Stimulated activated CD8-positive, alpha-beta memory T cell treated with anti-CD3 and anti-CD28 coated beads, Interleukin-15, amount 100 ng/mL, for 4 hours (primary cell): Measurements from ENCODE around the gene SLC22A3.
"Not testable (repeated sequence)": the region's sequence is repeated elsewhere in the genome, so short reads cannot be mapped to it uniquely, and the experiment has no call there.

Experiments used
- DNase-seq, 2 donors: peaks; one replicate each; pipeline ENCODE4 v3.0.0-alpha.2; 2020; ENCODE audit warnings: low read depth in 2 of 2

The SLC22A3 gene

GRCh38 chr6:160368670-160369069 is 20.5 kb downstream of the SLC22A3 start:
- no peak for DNase-seq

DNA sequence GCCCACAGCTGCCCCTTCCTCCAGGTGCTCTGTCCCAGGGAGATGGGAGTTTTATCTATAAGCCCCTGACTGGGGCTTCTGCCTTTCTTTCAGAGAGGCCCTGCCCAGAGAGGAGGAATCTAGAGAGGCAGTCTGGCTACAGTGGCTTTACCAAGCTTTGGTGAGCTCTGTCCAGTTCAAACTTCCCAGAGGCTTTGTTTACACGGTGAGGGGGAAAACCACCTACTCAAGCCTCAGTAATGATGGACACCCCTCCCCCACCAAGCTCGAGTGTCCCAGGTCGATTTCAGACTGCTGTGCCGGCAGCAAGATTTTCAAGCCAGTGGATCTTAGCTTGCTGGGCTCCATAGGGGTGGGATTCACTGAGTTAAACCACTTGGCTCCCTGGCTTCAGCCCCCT is 25.4 kb downstream of the SLC22A3 start:
- DNase-seq: not testable (repeated sequence)

- DNase-seq: no peak
These were observed 26.8 kb downstream of the SLC22A3 start for GRCh38 chr6:160374836-160375560.

DNA sequence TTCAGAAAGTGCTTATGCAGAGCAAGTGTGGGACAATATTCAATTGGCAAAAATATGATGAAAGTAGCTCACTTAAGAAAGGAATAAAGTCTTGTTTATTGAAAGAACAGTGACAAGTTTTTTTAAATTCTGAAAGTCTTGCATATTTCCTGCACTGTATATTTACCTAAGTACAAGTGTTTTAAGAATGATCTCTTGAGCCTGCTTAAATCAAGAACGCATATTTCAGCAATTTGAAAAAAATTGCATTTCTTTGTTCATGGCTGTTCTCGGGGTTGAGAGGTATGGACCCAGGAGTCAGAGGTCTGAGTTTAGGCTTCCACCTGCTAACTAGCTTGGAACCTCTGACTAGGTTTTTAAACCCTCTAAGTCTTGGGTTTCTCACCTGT is 27.4 kb downstream of the SLC22A3 start:
- no peak for DNase-seq

- no peak for DNase-seq
These were observed 28.3 kb downstream of the SLC22A3 start for GRCh38 chr6:160376445-160376844.

DNA sequence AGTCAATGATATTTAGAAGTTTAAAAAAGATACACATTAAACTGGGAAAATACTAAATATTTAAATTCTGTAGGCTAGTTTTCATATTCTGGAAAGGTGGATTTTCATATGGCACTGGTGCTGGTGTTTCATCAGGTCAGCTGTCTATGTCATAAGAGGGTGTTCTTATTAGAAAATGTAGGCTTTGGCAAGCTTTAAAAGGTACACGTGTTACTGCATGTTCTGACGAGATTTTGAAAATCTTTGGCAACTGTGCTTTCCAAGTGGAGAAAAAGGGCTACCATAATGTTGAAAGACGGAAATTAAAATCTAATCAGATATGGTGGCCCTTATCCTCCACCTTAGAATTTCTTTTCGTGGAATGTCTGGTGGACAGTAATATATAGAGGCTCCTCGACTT is 30.0 kb downstream of the SLC22A3 start:
- DNase-seq: no peak

DNA sequence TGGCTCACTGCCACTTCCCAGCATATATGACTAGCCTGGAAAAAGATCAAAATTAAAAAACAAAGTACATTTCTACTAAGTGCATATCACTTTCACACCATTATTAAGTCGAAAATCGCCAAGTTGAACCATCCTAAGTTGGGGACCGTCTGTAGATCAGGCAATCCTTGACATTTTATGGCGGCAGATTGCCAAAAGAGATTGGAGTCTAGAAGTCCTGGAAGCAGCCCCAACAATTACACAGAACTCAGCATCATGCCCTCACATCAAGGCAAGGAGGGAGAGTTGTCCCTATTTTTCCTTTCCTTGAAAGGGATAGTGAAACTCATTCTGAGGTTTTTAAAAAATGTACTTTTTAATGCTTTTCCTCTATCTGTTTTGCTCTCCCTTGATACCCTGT is 30.7 kb downstream of the SLC22A3 start:
- DNase-seq: no peak

- DNase-seq: no peak
These were observed 31.3 kb downstream of the SLC22A3 start for GRCh38 chr6:160379466-160379865.

DNA sequence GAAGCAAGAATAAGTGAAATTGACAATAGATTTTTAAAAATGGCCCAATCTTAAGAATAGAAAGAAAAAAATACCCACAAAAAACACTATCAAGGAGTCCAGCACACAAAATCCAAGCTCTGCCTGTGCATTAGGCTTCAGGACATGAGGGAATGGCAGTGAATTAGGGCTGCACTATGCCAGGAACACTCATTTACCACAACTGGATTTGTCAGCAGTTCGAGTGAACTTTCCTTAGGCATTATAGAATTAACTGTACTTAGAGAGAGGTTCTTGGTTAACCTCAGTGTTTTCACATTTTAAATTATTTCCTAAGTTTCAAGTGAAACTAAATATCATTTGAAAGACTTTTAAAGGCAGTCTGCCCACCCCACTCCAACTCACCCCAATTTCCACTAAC is 34.8 kb downstream of the SLC22A3 start:
- no peak for DNase-seq

DNA sequence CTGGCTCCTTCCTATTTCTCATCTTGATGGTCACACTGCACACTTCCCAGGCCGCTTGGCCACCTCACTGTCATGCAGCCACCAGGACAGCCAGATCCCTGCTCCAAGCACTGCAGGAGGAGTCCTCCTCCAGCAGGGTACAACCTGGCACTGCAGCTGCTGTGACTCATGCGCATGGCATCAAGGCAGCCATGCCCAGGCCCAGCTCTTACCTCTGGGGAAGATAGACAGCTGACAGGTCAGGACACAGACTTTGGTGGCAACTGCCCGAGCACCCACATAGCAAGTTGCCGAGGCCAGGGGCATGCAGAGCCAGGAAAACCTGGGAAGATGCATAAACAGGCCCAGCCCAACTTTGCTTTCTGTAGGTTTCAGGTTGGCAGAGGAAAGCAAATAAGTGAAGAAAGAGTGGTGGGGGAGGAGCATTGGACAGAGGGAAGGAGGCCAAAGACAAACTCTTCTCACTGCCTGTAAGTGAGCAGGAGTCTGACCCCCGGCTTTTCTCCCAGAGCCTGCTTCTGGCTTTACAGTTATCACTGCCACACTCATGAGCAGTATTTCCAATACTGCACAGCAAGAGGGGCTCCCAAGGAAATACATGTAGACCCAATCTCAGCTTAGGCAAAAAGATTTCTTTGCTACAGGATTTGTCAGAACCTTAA is 38.8 kb downstream of the SLC22A3 start:
- DNase-seq: no peak

- DNase-seq: no peak
These were observed 39.9 kb downstream of the SLC22A3 start for GRCh38 chr6:160387916-160388643.

DNA sequence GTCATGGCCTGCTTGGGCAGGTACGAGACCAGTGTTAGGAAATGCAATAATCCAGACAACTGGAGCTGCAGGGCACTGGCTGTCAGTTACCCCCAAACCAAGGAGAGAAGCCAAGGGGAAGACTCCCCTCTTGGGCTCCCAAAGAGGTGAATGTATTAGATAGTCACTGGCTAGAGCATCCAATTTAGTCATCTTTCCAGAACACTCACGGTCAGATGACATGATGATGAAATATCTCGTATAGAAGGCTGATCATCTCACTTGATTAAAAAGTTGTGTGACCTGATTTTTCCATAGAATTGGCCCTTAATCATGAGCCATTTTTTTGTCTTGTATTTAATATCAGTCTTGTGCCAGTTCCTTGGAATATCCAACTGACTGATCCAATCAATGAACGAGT is 40.7 kb downstream of the SLC22A3 start:
- DNase-seq: no peak

GRCh38 chr6:160391419-160392116 is 43.4 kb downstream of the SLC22A3 start:
- no peak for DNase-seq

GRCh38 chr6:160393442-160393841 is 45.3 kb downstream of the SLC22A3 start:
- not testable (repeated sequence) for DNase-seq

DNA sequence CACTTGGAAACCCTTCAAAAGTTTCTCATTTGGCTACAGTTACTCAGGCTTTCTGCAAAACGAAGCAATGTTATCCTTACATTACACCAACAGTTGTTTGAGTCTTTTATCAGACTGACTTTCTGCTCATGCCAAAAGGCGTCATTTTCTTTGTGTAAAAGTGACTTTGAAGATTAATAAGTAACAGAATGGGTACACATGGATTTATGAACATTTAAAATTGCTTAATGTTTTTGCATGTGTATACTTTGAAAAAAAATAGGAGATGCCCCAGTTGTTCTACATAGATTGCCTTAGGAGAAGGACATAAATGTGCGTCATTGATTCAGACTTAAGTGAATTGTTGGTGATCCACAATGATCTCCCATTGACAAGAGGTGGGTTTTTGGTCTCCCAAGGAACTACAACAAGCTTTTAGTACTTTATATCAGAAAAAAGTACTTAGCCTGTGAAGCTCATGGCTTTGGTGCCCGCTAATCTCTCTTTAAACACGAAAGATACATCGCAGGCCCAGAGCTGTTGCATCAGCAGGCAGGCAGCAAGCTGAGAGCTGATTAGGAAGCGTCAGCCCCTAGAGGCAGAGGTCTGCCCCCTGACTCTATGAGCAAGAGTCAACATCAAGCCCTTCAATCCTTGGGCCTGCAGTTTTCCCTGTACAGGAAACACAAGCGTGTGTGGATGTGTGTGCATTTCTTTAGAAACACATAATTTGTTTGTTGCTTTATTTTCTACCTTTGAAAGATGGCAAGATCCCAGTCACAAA is 45.9 kb downstream of the SLC22A3 start:
- DNase-seq: no peak

DNA sequence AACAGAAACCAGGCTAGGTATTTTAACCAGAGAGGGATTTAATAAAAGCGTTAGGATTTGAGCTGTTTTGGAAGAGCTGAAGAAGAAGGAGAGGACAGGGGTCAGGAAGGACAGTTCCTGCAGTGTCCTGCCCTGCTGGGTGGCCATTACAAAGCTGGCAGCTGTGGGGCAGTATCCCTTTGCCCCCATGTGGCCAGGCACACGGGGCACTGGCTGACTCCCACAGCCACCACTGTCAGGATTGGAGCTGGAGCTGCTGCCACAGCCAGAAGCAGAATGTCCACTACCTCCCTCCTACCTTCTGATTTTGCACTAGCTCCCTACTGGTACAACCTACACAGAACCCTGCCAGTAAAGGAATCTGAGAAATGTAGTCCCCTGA is 46.5 kb downstream of the SLC22A3 start:
- no peak for DNase-seq

DNA sequence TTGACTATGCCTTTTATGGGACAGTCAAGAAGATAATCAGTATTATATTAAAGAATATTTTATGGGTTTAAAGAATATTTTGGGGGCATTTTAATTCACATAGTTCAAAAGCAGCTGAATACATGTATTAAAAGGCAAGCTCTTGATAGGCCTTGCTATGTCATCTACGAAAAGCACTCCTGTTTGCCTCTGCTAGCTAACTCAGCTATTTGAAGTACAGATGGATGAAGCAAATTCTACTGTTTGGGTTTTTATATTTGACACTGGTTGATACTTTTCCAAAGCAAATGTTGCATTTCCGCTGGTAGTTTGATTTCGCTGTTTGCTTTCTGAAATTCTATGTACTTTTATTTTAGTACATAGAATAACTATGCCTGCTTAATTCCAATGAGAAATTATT is 47.0 kb downstream of the SLC22A3 start:
- DNase-seq: no peak

DNA sequence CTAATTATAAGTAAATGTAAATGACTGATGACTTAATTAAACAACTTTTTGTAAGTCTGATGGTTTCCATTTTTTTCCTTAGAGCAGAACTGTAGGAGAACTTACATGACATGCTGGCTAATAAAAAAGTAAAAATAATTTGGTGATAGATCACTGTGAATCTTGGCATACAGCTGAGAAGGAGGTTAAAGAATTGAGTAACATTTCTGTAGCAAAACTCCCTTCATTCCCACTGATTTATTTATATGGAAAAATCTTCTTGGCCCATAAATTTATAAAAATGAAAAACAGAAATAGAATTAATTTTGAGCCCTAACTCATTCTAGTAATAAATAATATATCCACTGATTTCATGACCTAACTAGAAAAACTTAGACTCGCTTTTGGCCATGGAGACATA is 48.1 kb downstream of the SLC22A3 start:
- no peak for DNase-seq

DNA sequence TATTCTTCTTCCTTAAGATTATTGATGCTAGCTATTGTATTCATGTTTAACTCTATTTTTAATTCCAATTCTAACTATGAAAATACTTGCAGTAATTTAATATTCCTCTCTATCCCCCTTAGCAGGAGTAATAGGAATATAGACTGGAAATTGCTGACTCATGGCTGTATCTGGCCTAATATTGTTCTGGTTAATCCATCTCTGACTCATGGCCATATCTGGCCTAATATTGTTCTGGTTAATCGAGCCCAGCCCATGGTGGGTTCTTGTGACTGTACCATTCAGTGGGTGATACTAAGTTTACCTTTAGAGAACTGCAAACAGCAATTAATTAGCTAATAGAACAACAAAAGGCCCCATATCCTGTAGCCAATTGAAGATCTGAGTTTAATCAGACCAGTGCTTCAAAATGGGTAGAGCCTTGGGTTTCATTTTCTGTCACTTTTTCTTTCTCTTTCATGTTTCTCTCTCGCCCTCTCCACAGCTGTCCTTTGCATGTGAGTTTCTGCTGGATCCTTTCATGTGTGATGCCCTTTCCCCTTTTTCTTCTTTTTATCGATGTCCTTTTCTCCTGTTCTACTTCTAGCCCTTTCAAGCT is 50.6 kb downstream of the SLC22A3 start:
- DNase-seq: no peak

DNA sequence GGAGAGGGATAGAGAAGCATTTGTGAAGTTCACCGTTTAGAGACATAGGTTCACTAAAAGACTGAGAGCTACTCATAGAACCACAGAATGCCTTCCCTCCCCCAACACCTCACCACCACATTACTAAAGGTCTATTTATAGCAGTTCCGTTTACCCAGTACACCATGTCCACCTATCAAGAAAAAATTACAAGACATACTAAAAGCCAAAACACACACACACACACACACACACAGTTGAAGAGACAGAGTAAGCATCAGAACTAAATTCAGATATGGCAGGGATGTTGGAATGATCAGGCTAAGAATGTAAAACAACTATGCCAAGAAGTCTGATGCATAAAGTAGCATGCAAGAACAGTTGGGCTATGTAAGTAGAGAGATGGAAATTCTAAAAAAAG is 52.3 kb downstream of the SLC22A3 start:
- DNase-seq: no peak

DNA sequence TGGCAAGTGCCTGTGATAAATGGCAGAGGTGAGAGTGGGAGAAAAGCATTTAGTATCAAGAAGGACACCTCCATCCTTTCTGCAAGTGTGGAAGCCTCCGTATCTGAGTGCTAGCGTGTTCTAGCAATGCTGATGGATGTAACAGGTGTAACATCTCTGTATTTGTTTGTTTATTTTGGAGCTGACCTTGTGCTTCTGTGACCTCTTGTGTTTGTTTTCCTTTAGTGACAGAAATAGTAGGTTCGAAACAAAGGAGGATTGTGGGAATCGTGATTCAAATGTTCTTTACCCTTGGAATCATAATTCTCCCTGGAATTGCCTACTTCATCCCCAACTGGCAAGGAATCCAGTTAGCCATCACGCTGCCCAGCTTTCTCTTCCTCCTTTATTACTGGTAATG is 60.4 kb downstream of the SLC22A3 start:
- DNase-seq: no peak
